Measurements from ENCODE around the gene ADAMTS15. TPM values are rescaled to one million over a fixed set of nuclear protein-coding genes. Genes with fewer than 3 reads are reported as not detected.

ADAMTS15 gene
- total and polyA plus RNA-seq, 9 donors, result 0.95 to 7.2 (median 2.7) TPM

GRCh38 chr11:130441719-130442118, 6.7 kb upstream of the ADAMTS15 start:
- H3K27me3 ChIP-seq, result no peaks in the 10 kb centered on the region
- 69 to 96% (median 87%) methylated on average over 2 of the region's 2 CpGs for WGBS, 3 donors
- H3K9me3 ChIP-seq, result no peaks in the 10 kb centered on the region
- no peak overlapping the region for H3K4me3 ChIP-seq
- no peak for DNase-seq
- intact Hi-C loops (cut with DNase I), result no loop called here
- TF ChIP-seq POLR2A (IDR thresholded peaks at IDR 0.05), result no peak
- no peak for TF ChIP-seq CTCF (IDR thresholded peaks at IDR 0.05)
- no peak for TF ChIP-seq EP300 (IDR thresholded peaks at IDR 0.05)
- no peak overlapping the region for H3K27ac ChIP-seq
- H3K4me1 ChIP-seq (ENCODE audit: insufficient read depth), result no peaks in the 10 kb centered on the region
- no peaks in the 10 kb centered on the region for H3K36me3 ChIP-seq

GRCh38 chr11:130442737-130443136, 5.7 kb upstream of the ADAMTS15 start:
- 25 to 46% (median 34%) methylated on average over 4 of the region's 4 CpGs for WGBS, 3 donors
- intact Hi-C loops (cut with DNase I), result no loop called here
- Histone ChIP-seq H3K36me3 (no peaks in the 10 kb centered on the region), H3K27ac (no peak overlapping the region), H3K9me3 (no peaks in the 10 kb centered on the region), H3K27me3 (no peaks in the 10 kb centered on the region), H3K4me1 (ENCODE audit: insufficient read depth) (no peaks in the 10 kb centered on the region), H3K4me3 (no peak overlapping the region)
- TF ChIP-seq CTCF (IDR thresholded peaks at IDR 0.05), result no peak
- no peak for TF ChIP-seq EP300 (IDR thresholded peaks at IDR 0.05)
- TF ChIP-seq POLR2A (IDR thresholded peaks at IDR 0.05), result no peak
- no peak for DNase-seq

GRCh38 chr11:130445788-130446187, 2.7 kb upstream of the ADAMTS15 start:
- intact Hi-C loops (cut with DNase I), result no loop called here
- no peaks in the 10 kb centered on the region for H3K27me3 ChIP-seq
- H3K36me3 ChIP-seq, result no peaks in the 10 kb centered on the region
- no peak for DNase-seq
- 88 to 95% (median 93%) methylated on average over 3 of the region's 3 CpGs for WGBS, 3 donors
- TF ChIP-seq CTCF (IDR thresholded peaks at IDR 0.05) (no peak), EP300 (IDR thresholded peaks at IDR 0.05) (no peak), POLR2A (IDR thresholded peaks at IDR 0.05) (no peak)
- peaks cover 6% of the 10 kb centered on the region for H3K4me1 ChIP-seq (ENCODE audit: insufficient read depth)
- H3K4me3 ChIP-seq, result no peak overlapping the region
- H3K9me3 ChIP-seq, result no peaks in the 10 kb centered on the region
- no peak overlapping the region for H3K27ac ChIP-seq

GRCh38 chr11:130448039-130448415, 418 bp upstream of the ADAMTS15 start:
- Histone ChIP-seq H3K9me3 (no peaks in the 10 kb centered on the region), H3K27me3 (no peaks in the 10 kb centered on the region), H3K4me1 (ENCODE audit: insufficient read depth) (peaks cover 6% of the 10 kb centered on the region), H3K27ac (no peak overlapping the region), H3K36me3 (no peaks in the 10 kb centered on the region), H3K4me3 (peak overlapping the region; percentile 52)
- 8 to 12% (median 11%) methylated on average over 11 of the region's 11 CpGs for WGBS, 3 donors
- TF ChIP-seq CTCF (IDR thresholded peaks at IDR 0.05) (no peak), EP300 (IDR thresholded peaks at IDR 0.05) (no peak), POLR2A (IDR thresholded peaks at IDR 0.05) (no peak)
- DNase-seq, result no peak
- intact Hi-C loops (cut with DNase I), result no loop called here
